HFF-Myc (cell line): ENCODE measurements around the gene TNFAIP6.

Source experiments
- DNase-seq: peaks from one replicate; pipeline ENCODE4 v3.0.0-alpha.2; 2011; ENCODE audit warnings: low read depth; ENCODE audit errors: extremely low read depth
- H3K4me3 ChIP-seq: replicated peaks from 2 replicates; pipeline ENCODE4 v1.5.1; 2011; ENCODE audit warnings: low read depth, mild to moderate bottlenecking, control low read depth, low read length
- CTCF ChIP-seq: IDR thresholded peaks from 2 replicates; pipeline ENCODE4 v1.5.1; 2012; ENCODE audit warnings: mild to moderate bottlenecking, low read depth, low read length, control low read depth; ENCODE audit errors: missing control alignments

The TNFAIP6 gene

GRCh38 chr2:151359768-151360461, 2.5 kb downstream of the TNFAIP6 start:
- H3K4me3 ChIP-seq, result no peak overlapping the region
- TF ChIP-seq CTCF, result no peak
- no peak for DNase-seq

GRCh38 chr2:151361674-151362370, 4.4 kb downstream of the TNFAIP6 start:
- DNase-seq, result no peak
- no peak overlapping the region for H3K4me3 ChIP-seq
- no peak for TF ChIP-seq CTCF

GRCh38 chr2:151363709-151364108, 6.3 kb downstream of the TNFAIP6 start:
- DNase-seq, result no peak
- no peak for TF ChIP-seq CTCF
- H3K4me3 ChIP-seq, result no peak overlapping the region

GRCh38 chr2:151367571-151367970, 10.2 kb downstream of the TNFAIP6 start:
- no peak for DNase-seq
- TF ChIP-seq CTCF, result no peak
- H3K4me3 ChIP-seq, result no peak overlapping the region

GRCh38 chr2:151374436-151374835, 17.0 kb downstream of the TNFAIP6 start:
- peak; percentile 56 for DNase-seq
- TF ChIP-seq CTCF, result no peak
- no peak overlapping the region for H3K4me3 ChIP-seq

- TF ChIP-seq CTCF, result no peak
- DNase-seq, result no peak
- no peak overlapping the region for H3K4me3 ChIP-seq
Observed at GRCh38 chr2:151379169-151379568, 21.8 kb downstream of the TNFAIP6 start.
